HG03521 (cell line): Measurements from ENCODE around the gene ALG12.
A peak's percentile ranks its signal among the peaks of the same experiment; 100 is the strongest.

Experiments
- ATAC-seq: cut with Tn5 transposase; IDR thresholded peaks from one replicate; pipeline ENCODE4 v1.9.1; 2021; ENCODE audit warnings: mild to moderate bottlenecking, moderate library complexity; ENCODE audit not compliant: unreplicated experiment

Gene ALG12

GRCh38 chr22:49917974-49918910 lies at the start of gene ALG12, which contains the start of gene CRELD2:
Gene ALG12 (minus strand): TSS chr22:49918438. CDS start chr22:49913765, 4,673 bp downstream.
Gene CRELD2 (plus strand): TSS chr22:49918634. CDS start chr22:49918770, 136 bp downstream.
- peak; percentile 87 for ATAC-seq

- no peak for ATAC-seq
Observed at GRCh38 chr22:49967706-49968208, 49.5 kb upstream of the ALG12 start.

GRCh38 chr22:49966774-49967705 lies 48.8 kb upstream of the ALG12 start:
- ATAC-seq, result no peak

GRCh38 chr22:49966041-49966773 lies 48.0 kb upstream of the ALG12 start:
- ATAC-seq, result no peak

- no peak for ATAC-seq
Observed at GRCh38 chr22:49965091-49966040, 47.1 kb upstream of the ALG12 start.

- ATAC-seq, result no peak
Observed at GRCh38 chr22:49964136-49965090, 46.2 kb upstream of the ALG12 start.

- no peak for ATAC-seq
Observed at GRCh38 chr22:49963647-49964026, 45.4 kb upstream of the ALG12 start.

- ATAC-seq, result no peak
Observed at GRCh38 chr22:49962751-49963646, 44.8 kb upstream of the ALG12 start.

- ATAC-seq, result no peak
Observed at GRCh38 chr22:49962012-49962750, 43.9 kb upstream of the ALG12 start.

- ATAC-seq, result no peak
Observed at GRCh38 chr22:49961601-49962011, 43.4 kb upstream of the ALG12 start.

GRCh38 chr22:49961005-49961600 lies 42.9 kb upstream of the ALG12 start:
- ATAC-seq, result no peak

- peak; percentile 59 for ATAC-seq
Observed at GRCh38 chr22:49960159-49961004, 42.1 kb upstream of the ALG12 start, which contains the start of gene PIM3. Gene PIM3 (plus strand): TSS chr22:49960772. CDS start chr22:49960948, 176 bp downstream.

- ATAC-seq, result no peak
Observed at GRCh38 chr22:49959782-49960158, 41.5 kb upstream of the ALG12 start.

GRCh38 chr22:49958931-49959781 lies 40.9 kb upstream of the ALG12 start:
- no peak for ATAC-seq
